NB4 (cell line): Measurements from ENCODE around the gene RSPO3.

Experiments used
- DNase-seq: peaks from one replicate; pipeline ENCODE4 v3.0.0; 2010; ENCODE audit warnings: low read depth
- H3K4me3 ChIP-seq: one replicate; pipeline ENCODE4 v1.5.1; 2011; ENCODE audit warnings: mild to moderate bottlenecking, low read depth, low read length, moderate library complexity
- CTCF ChIP-seq: IDR thresholded peaks from one replicate; pipeline ENCODE4 v1.5.1; 2012; ENCODE audit warnings: low read depth, low read length
- MAX ChIP-seq: IDR thresholded peaks from 2 replicates; pipeline ENCODE4 v1.6.1; 2011; ENCODE audit warnings: low read depth, low read length
- MYC ChIP-seq: IDR thresholded peaks from 2 replicates; pipeline ENCODE4 v1.6.1; 2011; ENCODE audit warnings: low read depth, low read length
- POLR2A ChIP-seq: IDR thresholded peaks from 2 replicates; pipeline ENCODE4 v1.6.1; 2011; ENCODE audit warnings: mild to moderate bottlenecking; ENCODE audit not compliant: insufficient read length; ENCODE audit errors: extremely low read depth

Gene RSPO3

GRCh38 chr6:127131275-127131674 lies 12.8 kb downstream of the RSPO3 start:
- H3K4me3 ChIP-seq, result no peak overlapping the region
- TF ChIP-seq MAX, result no peak
- TF ChIP-seq MYC, result no peak
- TF ChIP-seq CTCF, result no peak
- no peak for TF ChIP-seq POLR2A
- DNase-seq, result no peak

GRCh38 chr6:127131772-127132376 lies 13.4 kb downstream of the RSPO3 start:
- H3K4me3 ChIP-seq, result no peak overlapping the region
- TF ChIP-seq MAX (no peak), MYC (no peak), CTCF (no peak), POLR2A (no peak)
- no peak for DNase-seq

- no peak for TF ChIP-seq MAX
- no peak for TF ChIP-seq POLR2A
- no peak for TF ChIP-seq MYC
- no peak for TF ChIP-seq CTCF
- DNase-seq, result no peak
- no peak overlapping the region for H3K4me3 ChIP-seq
Measured at GRCh38 chr6:127134136-127134535, 15.7 kb downstream of the RSPO3 start.

GRCh38 chr6:127136786-127137185 lies 18.3 kb downstream of the RSPO3 start:
- H3K4me3 ChIP-seq, result no peak overlapping the region
- no peak for DNase-seq
- TF ChIP-seq MYC (no peak), MAX (no peak), CTCF (no peak), POLR2A (no peak)

GRCh38 chr6:127146932-127147331 lies 28.5 kb downstream of the RSPO3 start:
- peak; percentile 34 for DNase-seq
- H3K4me3 ChIP-seq, result no peak overlapping the region
- TF ChIP-seq MYC, result no peak
- TF ChIP-seq POLR2A, result no peak

GRCh38 chr6:127147534-127147933 lies 29.1 kb downstream of the RSPO3 start:
- no peak overlapping the region for H3K4me3 ChIP-seq
- TF ChIP-seq POLR2A (no peak), MYC (no peak), CTCF (no peak), MAX (no peak)
- no peak for DNase-seq
